IPS DF 19.7 (cell line): Measurements from ENCODE around the gene VDAC1.
"Not testable (repeated sequence)": the region's sequence is repeated elsewhere in the genome, so short reads cannot be mapped to it uniquely, and the experiment has no call there.

ENCODE experiments used
- DNase-seq: peaks from one replicate; pipeline ENCODE4 v3.0.0-alpha.2; 2013; ENCODE audit warnings: low read depth, low spot score

VDAC1 gene, protein sequence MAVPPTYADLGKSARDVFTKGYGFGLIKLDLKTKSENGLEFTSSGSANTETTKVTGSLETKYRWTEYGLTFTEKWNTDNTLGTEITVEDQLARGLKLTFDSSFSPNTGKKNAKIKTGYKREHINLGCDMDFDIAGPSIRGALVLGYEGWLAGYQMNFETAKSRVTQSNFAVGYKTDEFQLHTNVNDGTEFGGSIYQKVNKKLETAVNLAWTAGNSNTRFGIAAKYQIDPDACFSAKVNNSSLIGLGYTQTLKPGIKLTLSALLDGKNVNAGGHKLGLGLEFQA

DNA sequence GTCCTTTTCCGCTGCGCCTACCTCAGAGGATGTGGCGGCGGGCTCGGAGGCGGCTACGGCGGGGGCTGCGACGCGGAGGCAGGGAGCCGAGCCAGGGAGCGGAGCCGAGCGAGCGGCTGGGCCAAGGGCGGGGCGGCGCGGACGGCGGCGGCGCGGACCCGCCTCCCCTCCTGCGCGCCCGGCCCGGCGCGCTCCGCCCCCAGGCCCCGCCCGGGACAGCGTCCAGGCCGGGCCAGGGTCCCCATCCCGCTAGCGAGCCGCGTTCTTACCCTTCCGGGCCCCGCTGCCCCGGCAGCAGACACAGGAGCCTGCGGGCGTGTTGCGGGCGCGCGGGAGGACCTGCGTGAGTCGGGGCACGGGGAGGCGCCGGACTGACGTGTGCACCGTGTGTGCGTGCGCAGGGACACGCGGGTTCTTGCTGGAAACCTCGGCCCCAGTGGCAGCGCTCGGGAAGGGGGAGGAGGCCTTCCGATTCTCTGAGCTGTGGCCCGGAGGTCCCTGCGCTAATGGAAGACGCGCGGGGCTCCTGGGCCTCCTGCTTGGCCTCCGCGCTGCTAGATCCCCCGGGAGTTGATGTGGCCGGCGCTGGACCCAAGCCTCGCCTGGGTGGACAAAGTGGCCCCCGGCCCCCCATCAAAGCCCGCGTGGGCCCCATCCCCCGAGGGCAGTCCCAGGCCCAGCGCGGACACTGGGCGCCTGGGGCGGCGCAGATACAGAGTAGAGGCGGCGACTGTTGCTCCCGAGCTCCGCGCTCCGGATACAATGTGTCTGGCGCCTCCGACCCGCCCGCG is at the start of gene VDAC1:
Gene VDAC1 (minus strand): TSS at position 350 of the 791 bp plus-strand sequence. CDS start 11,963 bp downstream, outside the sequence.
- no peak for DNase-seq

DNA sequence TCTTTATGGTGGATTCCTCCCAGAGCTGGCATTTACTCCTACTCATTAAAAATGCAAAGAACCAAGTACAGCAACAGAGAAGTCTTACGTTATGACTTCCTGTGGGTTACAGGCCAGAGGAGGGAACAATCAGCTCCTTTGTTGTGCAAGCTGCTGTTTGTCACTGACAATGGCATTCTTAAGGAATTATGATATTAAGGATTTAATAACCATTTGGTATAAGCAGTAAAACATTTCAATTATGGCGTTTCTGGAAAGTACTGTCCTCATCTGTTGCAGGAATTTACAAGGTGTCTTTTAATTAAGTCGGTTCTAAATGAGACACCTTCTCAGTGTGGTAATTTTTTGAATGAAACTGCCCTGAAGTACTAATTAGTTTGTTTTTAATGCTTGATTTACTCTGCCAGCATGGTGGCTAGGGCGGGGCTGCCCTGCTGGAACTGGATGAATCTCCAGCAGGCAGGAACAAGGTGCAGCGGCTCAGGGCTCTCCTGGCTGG is 49.1 kb upstream of the VDAC1 start:
- DNase-seq = no peak

DNA sequence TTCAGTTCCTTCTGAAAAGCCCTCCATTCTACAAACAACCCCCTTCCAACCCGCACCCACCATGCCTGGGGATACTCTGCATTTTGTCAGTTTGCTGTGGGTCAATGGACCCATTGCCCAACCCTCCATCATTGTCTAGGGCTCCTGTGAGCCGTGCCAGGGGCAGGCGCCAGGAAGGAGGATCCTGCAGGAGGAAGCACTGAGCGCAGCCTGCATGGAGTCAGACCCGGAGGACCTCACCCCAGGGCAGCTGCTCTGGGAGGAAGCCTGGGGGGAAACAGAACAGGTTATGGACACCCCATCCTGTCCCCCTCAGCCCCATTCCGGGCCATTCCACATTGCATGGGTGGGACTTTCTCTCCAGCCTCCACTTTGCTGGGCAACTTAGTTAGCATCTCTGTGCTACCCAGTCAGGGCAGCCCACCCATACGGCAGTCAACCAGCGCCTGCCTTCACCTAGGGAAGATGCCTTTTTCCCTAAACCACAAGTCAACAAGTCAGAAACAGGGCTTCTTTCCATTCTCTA is 48.6 kb upstream of the VDAC1 start:
- no peak for DNase-seq

DNA sequence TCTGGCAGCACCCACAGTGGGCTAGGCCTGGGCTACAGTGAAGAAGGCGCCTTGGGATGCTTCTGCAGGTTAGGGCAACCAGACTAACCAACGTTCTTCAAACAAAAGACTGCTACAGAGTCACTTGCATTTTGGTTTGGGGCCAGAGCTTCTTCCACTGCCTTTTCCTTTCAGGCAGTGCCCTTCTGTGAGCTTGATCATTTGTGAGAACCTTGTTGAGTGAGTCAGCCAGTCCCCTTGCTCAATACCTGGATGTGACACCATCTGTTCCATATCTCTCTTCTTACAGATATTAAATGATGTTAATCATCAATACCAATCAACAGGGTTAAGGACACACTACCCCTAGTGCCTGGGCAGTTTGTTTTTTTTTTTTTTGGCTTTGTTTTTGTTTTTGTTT is 46.5 kb upstream of the VDAC1 start:
- no peak for DNase-seq

DNA sequence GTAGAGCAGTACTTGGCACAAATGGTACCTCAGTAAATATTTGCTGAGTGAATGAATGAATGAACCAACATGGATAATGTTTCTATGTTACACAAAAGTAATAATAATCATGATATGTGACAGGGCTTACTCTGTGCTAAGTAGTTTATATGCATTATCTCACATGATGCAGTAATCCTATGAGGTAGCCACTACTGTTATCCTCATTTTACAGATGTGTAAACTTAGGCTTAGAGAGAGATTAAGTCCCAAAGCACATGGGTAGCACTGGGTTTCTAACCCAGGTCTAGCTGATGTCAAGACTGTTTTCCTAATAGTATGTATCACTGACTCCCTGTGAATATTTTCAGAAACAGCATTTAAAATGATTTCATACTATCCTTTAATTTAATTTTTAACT is 44.1 kb upstream of the VDAC1 start:
- DNase-seq = no peak

DNA sequence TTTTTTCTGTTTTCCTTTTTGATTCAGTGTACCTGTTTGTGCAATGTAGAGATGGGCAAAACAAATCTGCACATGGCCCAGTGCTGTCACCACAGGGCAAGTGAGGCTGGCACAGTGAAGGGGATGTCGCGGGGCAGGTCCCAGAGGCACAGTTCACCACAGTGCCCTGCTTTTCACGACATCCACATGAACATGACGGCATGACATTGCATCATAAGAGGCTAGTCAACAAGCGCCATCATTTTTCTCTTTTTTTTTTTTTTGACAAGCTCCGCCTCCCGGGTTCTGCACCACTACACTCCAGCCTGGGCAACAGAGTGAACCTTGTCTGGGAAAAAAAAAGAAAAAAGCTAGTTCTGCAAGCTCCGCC is 42.9 kb upstream of the VDAC1 start:
- DNase-seq = no peak

DNA sequence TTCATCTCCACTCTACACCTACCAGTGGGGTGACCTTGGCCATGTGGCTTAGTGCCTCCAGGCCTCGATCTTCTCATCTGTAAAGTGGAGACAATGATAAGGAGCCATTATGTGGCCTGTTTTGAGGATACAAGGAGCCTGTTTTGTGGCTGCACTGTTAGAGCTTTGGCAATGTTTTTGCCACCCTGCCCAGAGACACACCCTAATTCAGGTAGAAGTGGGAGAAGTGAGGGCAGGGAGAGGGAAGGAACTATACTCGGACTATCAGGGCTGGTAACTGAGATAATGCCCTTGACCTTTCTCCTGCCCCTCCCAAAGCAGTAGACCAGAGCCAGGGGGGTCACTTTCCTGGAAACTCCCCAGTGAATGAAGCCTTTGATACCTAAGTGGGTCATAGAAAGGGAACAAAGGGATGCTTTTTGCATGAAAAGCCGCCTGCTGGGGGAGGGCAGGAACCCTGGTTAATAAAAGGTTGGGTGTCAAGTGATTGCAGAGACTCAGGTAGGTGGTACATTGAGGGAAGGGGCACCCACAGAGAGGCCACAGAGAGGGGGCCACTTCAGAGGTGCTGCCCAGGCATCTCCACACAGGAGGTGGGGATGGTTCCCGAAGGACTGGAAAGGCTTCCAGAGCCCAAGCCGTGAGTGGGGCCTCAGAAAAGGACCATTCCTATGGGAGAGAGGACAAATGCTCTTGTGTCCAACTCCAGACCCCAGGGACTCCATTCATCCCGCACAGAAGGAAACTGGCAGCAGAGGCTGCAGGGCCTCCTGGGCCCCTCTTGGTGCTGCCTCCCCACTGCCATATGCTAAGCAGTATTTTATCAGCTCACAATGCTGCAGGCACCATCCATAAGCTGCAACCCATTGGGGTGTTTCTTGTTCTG is 42.3 kb upstream of the VDAC1 start:
- no peak for DNase-seq

DNA sequence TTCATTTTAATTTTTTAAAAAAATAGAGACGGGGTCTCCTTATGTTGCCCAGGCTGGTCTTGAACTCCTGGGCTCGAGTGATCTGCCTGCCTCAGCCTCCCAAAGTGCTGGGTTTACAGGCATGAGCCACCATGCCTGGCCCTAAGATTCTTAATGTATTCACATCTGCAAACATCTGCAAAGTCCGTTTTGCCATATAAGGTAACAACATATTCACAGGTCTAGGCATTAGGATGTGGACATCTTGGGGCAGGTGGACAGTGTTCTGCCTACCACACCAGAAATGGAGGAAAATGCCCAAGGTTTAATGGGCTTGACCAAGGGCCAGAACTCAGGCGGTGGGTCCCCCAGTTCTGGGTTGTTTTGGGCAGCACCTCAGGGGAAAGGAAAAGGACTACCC is 41.6 kb upstream of the VDAC1 start:
- no peak for DNase-seq

DNA sequence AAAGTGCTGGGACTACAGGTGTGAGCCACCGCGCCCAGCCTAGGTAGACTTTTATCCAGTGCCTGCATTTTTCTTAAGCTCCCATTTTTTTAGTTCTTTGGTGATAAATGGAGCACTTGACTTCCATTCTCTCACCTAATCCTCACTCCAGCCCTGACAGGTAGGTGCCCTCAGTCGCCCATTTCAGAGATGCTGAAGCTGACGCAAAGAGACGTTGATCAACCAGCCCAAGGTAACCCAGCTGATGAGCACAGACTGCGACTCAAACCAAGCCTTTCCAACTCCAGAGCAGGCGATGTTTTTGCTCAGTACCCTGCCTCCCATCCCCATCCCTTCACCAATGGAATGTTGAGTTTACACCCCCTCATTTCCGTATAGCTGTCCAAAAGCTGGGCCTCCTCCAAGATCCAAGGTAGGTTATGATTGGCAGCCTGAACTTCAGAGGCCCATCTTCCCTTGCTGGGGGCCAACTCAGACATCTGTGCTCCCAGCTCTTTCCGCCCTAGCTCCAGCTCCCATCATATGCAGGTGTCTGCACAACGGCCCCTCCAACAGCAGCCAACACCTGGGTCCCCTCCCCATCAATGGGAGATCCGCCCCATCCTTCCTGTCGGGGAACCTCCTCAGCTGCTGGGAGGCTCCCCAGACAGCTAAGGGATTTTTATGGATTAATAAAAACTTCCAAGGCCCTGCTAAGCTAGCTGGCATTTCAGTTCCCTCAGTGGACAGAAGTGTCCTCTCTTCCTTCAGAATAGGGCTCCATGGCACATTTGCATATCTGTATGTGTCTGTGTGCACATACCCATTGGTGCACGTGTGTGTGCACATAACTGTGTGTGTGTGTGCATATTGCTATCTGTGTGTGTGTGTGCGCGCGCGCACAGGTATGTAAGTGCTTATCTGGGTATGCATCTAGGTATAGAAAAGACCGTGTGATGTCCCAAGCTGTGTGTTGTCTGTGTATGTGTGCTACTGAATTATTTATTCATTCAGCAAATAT is 39.3 kb upstream of the VDAC1 start:
- no peak for DNase-seq

DNA sequence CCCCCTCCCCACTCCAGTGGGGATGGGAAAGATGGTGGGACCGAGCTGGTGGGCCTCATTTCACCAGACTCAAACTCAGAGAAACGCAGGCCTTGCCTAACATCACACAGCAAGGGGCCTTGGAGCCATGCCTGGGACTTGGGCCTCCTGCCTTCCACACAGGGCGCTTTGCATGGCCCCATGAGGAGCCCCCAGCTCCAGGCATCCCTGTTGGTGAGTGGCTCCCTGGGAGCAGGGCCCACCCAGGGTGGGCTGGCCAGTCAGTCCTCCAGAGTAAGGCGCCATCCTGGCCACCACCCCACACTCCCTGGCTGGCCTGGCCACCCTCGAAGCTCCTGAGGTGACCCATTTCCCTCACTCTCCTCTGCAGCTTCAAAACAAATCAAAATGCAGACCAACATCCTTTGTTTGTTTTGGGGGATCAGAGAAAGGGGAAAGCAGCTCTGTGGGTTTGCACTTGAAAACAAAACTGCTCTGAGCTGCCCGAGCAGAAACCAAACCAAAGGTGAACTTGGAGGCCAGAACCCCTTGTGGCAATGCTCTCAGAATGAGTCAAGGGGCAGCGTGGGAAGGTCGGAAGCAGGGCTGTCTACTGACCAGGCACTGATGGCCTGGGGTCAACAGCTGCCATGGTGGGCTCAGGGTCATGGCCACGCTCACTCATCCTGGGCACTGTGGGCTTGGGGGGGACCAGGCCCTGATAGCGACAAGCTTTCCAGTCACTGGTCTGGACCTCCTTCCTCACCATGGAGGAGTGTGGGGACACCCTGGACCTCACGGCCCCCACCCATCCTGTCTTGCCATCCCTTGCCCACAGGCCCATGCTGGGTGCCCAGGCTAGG is 37.0 kb upstream of the VDAC1 start:
- no peak for DNase-seq

DNA sequence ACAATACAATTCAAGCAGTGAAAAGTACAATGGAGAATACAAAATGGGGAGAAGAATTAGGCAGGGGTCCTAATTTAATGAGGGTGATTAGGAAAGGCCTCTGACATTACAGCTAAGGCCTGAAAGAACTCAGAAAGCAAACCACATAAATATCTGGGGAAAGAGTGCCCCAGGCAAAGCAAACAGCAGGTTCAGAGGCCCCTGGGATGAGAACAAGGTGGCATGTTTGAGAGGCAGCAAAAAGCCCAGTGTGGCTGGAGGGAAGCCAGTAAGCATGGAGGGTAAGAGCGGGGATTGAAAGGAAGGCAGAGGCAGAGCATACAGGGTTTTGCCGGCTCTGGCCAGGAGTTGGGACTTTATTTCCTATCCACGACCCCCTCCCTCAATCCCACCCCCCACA is 33.4 kb upstream of the VDAC1 start:
- DNase-seq = no peak

DNA sequence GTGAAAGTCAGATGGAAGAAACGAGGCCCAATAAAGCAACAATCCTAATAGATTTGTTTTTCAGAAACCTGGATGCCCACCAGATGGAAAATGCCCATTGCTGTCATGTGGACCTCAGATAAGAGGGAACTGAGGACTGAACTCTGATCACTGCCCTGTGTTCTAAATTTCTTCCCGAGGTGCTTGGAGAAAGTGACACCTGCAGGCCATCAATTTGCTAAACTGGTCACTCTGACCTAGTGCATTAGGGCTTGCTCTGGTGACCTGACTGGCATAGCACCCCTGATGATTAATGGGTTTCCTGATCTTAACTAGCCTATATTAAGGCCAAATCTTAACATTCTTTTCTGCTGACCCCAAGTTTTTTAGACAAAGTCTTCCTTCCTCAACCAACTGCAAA is 32.4 kb upstream of the VDAC1 start:
- DNase-seq = no peak

DNA sequence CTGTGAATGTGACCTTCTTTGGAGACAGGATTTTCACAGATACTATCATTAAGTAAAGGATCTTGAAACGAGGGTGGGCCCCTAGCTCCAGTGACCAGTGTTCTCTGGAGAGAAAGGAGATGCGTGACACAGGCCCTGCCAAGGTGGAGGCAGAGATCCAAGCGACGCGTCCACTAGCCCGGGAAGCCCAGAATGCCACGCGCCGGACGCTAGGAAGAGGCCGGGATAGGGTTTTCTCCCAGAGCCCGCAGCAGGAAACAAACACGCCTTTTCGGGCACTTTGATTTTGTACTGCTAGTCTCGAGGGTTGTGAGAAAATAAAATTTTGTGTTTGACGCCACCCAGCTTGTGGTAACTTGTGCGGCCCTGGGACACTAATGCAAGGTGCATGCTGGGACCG is 29.6 kb upstream of the VDAC1 start:
- no peak for DNase-seq

DNA sequence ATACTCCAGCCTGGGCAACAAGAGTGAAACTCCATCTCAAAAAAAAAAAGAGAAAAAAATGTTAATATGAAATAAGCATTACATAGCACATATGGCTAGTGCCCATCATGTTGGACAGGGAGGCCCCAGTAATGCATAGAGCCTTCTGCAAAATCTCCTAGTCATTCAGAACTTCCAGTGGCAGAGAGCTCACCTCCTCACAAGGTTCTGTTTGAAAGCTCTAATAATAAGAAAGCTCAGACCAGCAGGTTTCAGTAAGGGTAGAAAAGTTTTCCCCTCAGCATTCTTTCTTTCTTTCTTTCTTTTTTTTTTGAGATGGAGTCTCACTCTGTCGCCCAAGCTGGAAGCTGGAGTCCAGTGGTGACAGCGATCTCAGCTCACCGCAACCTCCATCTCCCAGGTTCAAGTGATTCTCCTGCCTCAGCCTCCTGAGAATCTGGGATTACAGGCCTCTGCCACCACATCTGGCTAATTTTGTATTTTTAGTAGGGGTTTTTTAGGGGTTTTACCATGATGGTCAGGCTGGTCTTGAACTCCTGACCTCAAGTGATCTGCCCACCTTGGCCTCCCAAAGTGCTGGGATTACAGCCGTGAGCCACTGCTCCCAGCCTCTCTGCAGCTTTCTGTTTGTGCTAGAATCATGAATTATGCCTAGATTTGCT is 25.7 kb upstream of the VDAC1 start:
- not testable (repeated sequence) for DNase-seq

DNA sequence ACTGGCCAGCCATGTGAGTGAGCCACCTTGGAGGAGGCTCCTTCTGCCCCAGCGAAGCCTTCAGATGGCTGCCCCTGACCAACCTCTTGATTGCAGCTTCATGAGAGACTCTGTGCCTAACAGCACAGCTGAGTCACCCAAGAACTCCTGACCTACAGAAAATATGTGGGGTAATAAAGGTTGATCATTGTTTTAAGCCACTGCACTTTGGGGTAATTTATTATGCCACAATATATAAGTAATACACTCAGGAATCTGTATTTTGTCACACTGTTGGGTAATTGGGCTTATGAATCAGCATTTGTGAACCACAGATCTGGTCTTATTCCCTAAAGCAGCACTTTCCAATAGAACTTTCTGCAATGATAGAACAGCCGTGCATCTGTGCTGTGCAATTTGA is 24.4 kb upstream of the VDAC1 start:
- DNase-seq = no peak

DNA sequence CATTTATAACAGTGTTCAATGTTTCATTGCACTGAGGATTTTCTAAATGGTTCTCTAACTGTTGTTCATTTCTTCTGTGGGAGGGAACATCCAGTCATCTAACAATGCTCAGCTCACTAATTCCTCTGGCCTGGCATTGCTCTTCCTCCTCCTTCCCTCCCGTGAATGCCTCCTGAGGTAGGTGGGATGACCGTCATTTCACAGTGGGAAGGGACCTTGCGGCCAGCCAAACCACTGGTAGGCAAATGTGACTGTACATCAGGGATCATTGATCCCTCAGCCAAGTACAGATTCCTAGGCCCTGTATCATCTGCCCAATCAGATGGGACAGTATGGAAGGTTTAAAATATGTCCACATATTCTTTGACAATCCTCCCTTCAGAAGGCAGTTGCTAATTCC is 23.7 kb upstream of the VDAC1 start:
- DNase-seq = no peak

DNA sequence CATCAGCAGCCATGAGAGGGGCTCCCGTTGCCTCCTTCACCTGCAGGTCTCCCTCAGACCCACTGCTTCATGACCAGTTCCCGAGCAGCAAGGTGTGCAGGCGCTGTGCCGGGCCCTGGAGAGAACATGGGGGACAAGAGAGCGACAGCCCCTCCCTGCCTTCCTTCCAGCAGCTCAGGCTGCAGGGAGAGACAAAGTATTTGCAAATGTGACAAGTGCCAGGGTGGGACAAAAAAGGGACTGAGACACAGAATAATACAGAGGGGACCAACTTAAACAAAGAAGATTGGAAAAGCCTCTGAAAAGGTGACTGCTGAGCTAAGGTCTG is 22.5 kb upstream of the VDAC1 start:
- no peak for DNase-seq

DNA sequence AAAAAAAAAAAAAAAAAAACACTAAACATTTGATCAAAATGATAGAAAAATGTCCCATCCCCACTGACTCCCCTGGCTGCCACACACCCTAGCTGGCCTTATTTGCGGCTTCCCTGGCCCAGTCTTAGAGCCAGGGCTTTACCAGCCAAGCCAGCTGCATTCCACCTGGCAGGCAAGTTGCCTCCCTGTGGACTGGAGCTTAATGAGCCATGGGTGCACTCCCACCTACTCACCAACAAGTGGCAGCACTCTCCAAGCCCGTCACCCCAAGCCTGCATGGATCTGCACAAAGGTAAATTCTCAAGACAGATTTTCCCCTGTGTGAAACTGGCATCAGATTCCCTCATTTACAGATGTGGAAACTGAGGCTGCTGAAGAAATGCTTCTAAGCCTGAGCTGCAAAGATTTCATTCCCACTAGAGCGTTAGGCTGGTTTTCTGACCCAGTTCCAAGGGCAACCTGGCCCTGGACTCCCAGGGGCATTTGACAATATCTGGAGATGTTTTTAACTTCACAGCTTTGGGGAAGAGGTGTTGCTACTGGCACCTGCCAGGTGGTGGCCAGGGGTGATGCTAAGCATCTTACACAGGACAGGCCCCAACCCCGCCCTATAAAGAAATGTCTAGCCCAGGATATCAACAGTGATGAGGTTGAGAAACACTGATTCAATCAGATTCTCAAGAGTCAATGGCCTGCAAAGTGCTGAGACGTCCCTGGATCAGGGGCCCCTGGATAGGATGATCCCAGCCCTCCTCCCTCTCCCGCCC is 21.9 kb upstream of the VDAC1 start:
- peak; percentile 72 for DNase-seq

DNA sequence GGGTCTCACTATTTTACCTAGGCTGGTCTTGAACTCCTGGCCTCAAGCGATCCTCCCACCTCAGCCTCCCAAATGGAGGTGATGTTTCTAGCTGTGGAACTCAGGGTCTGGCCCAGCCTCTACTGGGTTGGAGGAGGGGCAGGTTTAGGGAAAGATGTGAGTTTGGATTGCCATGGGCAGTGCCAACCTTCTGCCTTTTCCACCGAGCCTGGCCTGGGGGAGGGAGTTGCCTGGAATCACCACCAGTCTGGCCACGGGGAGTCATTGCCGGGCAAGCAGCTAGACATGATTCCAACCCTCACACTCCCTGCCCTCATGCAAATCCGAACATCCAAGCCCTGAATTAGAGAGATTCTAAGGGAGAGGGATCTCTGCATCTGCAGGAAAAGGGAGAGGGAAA is 21.0 kb upstream of the VDAC1 start:
- DNase-seq = no peak
